Measurements from ENCODE around the gene RCCD1. TPM values are rescaled to one million over a fixed set of nuclear protein-coding genes. Genes with fewer than 3 reads are reported as not detected.

Gene RCCD1
- total RNA-seq, 1 donor from 2014 or later, result 7.7 TPM

DNA sequence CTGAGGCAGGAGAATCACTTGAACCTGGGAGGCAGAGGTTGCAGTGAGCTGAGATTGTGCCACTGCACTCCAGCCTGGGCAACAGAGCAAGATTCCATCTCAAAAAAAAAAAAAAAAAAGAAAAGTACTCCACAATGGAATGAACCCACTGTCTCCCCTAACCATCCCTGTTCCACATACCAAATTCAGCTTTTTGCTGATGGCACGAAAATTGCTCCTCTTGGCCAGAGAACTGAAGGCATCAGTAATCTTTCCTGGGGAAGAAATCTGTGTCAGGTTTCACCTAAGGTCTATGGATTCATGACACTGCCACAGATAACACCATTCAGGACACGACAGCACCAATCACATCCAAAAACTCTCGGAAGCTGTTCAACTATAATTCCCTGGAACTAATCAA, 46.5 kb downstream of the RCCD1 start:
- DNase-seq (ENCODE audit: low spot score) (no peak), ATAC-seq (no peak)

DNA sequence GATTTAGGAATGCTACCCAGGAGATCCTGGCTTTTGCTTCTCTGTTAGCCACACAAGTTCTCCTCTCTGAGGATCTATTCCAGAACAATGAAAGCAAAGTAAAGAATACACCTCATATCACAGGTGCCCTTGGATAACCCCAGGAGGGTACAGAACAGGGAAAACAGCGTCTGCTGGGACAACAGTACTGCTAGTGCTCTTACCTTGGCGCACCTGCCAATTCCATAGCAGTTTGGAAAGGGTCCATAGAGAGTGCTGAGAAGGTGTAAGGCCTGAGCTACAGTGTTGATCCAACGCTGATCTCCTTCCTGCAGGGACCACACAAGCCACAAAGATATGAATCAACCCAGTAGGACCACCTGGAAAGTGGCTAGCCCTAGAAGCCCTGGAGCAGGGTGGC, 52.6 kb downstream of the RCCD1 start:
- DNase-seq (ENCODE audit: low spot score), result no peak
- no peak for ATAC-seq

Other genes starting within 250 kb of the RCCD1 start
- 0.68 TPM for gene BLM, start 237.5 kb upstream of the RCCD1 start, total RNA-seq
- gene FURIN, start 86.3 kb upstream of the RCCD1 start, total RNA-seq, result 281 TPM
- gene FES, start 70.4 kb upstream of the RCCD1 start, total RNA-seq, result 39.4 TPM
- gene MAN2A2, start 51.6 kb upstream of the RCCD1 start, total RNA-seq, result 96.9 TPM
- gene HDDC3, start 22.3 kb upstream of the RCCD1 start, total RNA-seq, result 9.0 TPM
- 32.7 TPM for gene UNC45A, start 19.6 kb upstream of the RCCD1 start, total RNA-seq
- gene PRC1, start 39.7 kb downstream of the RCCD1 start, total RNA-seq, result 1.2 TPM
- 4.5 TPM for gene VPS33B, start 67.7 kb downstream of the RCCD1 start, total RNA-seq
- gene SV2B, start 145.4 kb downstream of the RCCD1 start, total RNA-seq, result 0.60 TPM